GM23248 (cell line): ENCODE data around the gene MAML3. TPM values are rescaled to one million over a fixed set of nuclear protein-coding genes. Genes with fewer than 3 reads are reported as not detected.
A peak's percentile ranks its signal among the peaks of the same experiment; 100 is the strongest.

ENCODE experiments used
- DNase-seq: peaks from one replicate; pipeline ENCODE4 v3.0.0-alpha.2; 2015
- H2AFZ ChIP-seq: fragments of 200-600 bp; sonication (generic); 2 replicates; pipeline ENCODE4 v1.6.1; 2016; ENCODE audit warnings: antibody characterized with exemption
- H3F3A ChIP-seq: fragments of 200-600 bp; sonication (generic); 2 replicates; pipeline ENCODE4 v1.6.1; 2016; ENCODE audit warnings: mild to moderate bottlenecking, antibody characterized with exemption, mixed run types; ENCODE audit not compliant: insufficient read depth
- H3K27ac ChIP-seq: fragments of 200-600 bp; sonication (generic); 2 replicates; pipeline ENCODE4 v1.5.1; 2016; ENCODE audit warnings: mild to moderate bottlenecking
- H3K27me3 ChIP-seq: fragments of 200-600 bp; sonication (generic); replicated peaks from 2 replicates; pipeline ENCODE4 v1.6.1; 2016; ENCODE audit warnings: mild to moderate bottlenecking; ENCODE audit not compliant: insufficient read depth
- H3K36me3 ChIP-seq: fragments of 200-600 bp; sonication (generic); 2 replicates; pipeline ENCODE4 v1.6.1; 2016; ENCODE audit warnings: low read depth, mild to moderate bottlenecking
- H3K4me1 ChIP-seq: fragments of 200-600 bp; sonication (generic); 2 replicates; pipeline ENCODE4 v1.6.1; 2016; ENCODE audit warnings: mild to moderate bottlenecking; ENCODE audit not compliant: insufficient read depth
- H3K4me2 ChIP-seq: fragments of 200-600 bp; sonication (generic); one replicate; pipeline ENCODE4 v1.6.1; 2016; ENCODE audit warnings: mild to moderate bottlenecking; ENCODE audit not compliant: unreplicated experiment
- H3K4me3 ChIP-seq: fragments of 200-600 bp; sonication (generic); 2 replicates; pipeline ENCODE4 v1.5.1; 2016; ENCODE audit warnings: mild to moderate bottlenecking
- H3K79me2 ChIP-seq: fragments of 200-600 bp; sonication (generic); 2 replicates; pipeline ENCODE4 v1.6.1; 2016; ENCODE audit warnings: mild to moderate bottlenecking; ENCODE audit not compliant: insufficient read depth
- H3K9ac ChIP-seq: fragments of 200-600 bp; sonication (generic); 2 replicates; pipeline ENCODE4 v1.6.1; 2016; ENCODE audit warnings: mild to moderate bottlenecking
- H3K9me2 ChIP-seq: fragments of 200-600 bp; sonication (generic); 2 replicates; pipeline ENCODE4 v1.6.1; 2016; ENCODE audit warnings: mixed run types, mild to moderate bottlenecking, moderate library complexity; ENCODE audit not compliant: insufficient read depth
- H3K9me3 ChIP-seq: fragments of 200-600 bp; sonication (generic); one replicate; pipeline ENCODE4 v1.6.1; 2017; ENCODE audit warnings: low read depth
- H4K20me1 ChIP-seq: fragments of 200-600 bp; sonication (generic); 2 replicates; pipeline ENCODE4 v1.6.0; 2016; ENCODE audit not compliant: insufficient read depth
- EZH2 ChIP-seq: fragments of 200-600 bp; sonication (generic); IDR thresholded peaks from 2 replicates; pipeline ENCODE4 v1.6.1; 2018; ENCODE audit warnings: antibody characterized with exemption, mild to moderate bottlenecking; ENCODE audit not compliant: insufficient read depth, poor library complexity, severe bottlenecking
- EZH2phosphoT487 ChIP-seq: fragments of 200-600 bp; sonication (generic); IDR thresholded peaks from 2 replicates; pipeline ENCODE4 v1.6.1; 2018; ENCODE audit warnings: antibody characterized with exemption, moderate library complexity, mild to moderate bottlenecking, low read depth; ENCODE audit not compliant: insufficient read depth
- WGBS, 2 experiments: methylation state at CpG; one replicate each; pipeline ENCODE4 v1.1.6; 2015 to 2017; ENCODE audit warnings: low lambda C conversion rate in 2 of 2, low coverage in 1 of 2; ENCODE audit errors: missing lambda C conversion rate in 2 of 2; 5-methylcytosine and 5-hydroxymethylcytosine counted together
- in situ Hi-C: fragments of 300-500 bp; cut with MboI; formaldehyde crosslinking; loops from 2 replicates; pipeline ENCODE4 v1.15.0; 2020
- polyA plus RNA-seq: library from polyadenylated mRNA; unstranded; fragments of >200 nt; fragmentation: Nextera tagmentation; extraction: Ambion mirVana; gene quantifications from 2 replicates; pipeline ENCODE4 v1.2.1, GENCODE V29; 2016
- total RNA-seq: library from RNA; depleted of rRNA; stranded (reverse); fragments of >200 nt; shearing (Covaris generic); gene quantifications from 2 replicates; pipeline ENCODE4 v1.2.3, GENCODE V29; 2014

Gene MAML3
- total and polyA plus RNA-seq, 2 experiments from 2014 or later = 0.96 to 1.5 TPM

DNA sequence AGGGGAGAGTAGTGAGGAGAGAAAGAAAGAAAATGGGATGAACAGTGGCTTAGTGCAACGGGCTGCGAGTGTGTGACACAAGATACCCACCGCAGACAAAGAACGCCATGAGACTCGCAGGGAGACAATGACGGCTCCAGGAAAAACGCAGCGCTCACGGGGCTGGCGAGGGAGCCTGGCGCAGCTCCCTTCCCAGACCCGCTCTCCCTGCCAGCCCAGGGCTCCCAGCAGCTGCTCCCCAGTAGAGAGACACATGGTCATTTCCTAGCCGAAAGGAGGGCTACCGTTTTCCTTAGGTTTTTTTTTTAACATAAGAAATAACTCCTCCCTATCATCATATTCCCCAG is 149.5 kb downstream of the MAML3 start:
- H2AFZ ChIP-seq = peak overlapping the region; percentile 95
- H3K79me2 ChIP-seq = no peaks in the 10 kb centered on the region
- H3K4me2 ChIP-seq = peak overlapping the region; percentile 89
- H3K4me1 ChIP-seq = peaks cover 5% of the 10 kb centered on the region; the same call in 1 of the 2 replicates
- H3K9ac ChIP-seq = peak overlapping the region; percentile 78
- no peaks in the 10 kb centered on the region for H3K27me3 ChIP-seq
- WGBS, 2 experiments = 2 to 3% methylated on average over 14 of the region's 14 CpGs
- H3K4me3 ChIP-seq = peak overlapping the region; percentile 77
- H3F3A ChIP-seq = 0 out of 2 replicates have a peak, but pooled peaks cover 9% of the 10 kb centered on the region
- DNase-seq = peak; percentile 86
- peak overlapping the region; percentile 38; the same call in 1 of the 2 replicates for H3K27ac ChIP-seq
- no peaks in the 10 kb centered on the region; the same call in 1 of the 2 replicates for H3K9me2 ChIP-seq
- no peaks in the 10 kb centered on the region for H3K36me3 ChIP-seq
- TF ChIP-seq EZH2phosphoT487 (no peak), EZH2 (no peak)
- no peaks in the 10 kb centered on the region for H3K9me3 ChIP-seq
- in situ Hi-C loops = no loop called here
- no peaks in the 10 kb centered on the region for H4K20me1 ChIP-seq

DNA sequence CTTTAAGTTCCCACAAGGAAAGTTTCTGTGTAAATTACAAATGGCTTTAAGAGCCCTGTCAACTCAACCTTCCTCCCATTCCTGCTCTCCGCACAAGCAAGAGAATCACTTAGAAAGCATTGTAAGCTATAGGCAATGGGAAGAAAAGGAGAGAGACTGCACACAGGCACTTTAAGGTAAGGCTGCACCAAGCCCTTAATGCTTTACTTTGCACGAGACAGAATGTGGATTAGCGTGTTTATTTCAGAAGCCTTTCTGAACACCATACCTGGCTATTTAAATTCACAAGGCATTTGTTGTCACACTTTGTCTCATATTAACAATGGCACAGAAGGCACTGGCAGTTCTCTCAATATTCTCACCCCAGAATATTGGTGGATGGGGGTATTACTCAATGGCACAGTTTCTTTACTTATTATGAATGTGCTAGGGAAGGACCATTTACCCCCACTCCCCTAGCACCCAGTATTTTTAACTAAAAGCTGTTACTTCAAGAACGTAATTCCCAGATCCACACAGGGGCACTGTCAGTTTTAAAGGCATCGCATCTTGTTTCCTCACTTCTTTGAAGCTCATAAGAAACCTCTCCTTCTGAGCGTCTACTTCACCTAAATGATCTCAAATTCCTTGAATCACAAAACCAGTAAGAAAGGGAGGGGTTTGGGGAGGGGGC is 150.0 kb downstream of the MAML3 start:
- Histone ChIP-seq H3K4me3 (peak overlapping the region; percentile 77), H3K4me1 (peaks cover 5% of the 10 kb centered on the region; the same call in 1 of the 2 replicates)
- no peak for DNase-seq

DNA sequence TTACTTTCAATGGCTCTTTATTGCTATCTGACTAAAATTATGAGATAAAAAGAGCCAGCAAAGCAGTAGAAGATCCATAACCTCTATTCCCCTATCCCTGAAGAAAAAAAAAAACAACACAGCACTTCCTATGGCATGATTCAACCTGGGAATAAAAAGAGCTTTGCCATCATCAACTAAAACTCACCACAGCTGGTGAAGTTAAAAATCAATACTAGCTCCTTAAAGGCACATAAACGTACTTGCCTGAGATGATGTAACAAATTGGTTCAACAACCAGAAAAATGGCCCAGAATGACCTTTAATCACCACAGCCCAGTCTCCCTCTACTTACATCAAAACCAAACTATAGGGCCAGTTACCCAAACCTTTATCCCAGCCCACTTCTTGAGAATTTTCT is 153.8 kb downstream of the MAML3 start:
- H3K27me3 ChIP-seq = no peaks in the 10 kb centered on the region
- no peak overlapping the region for H2AFZ ChIP-seq
- no peak for DNase-seq
- no peak overlapping the region for H3K4me3 ChIP-seq
- peaks cover 3% of the 10 kb centered on the region; the same call in 1 of the 2 replicates for H3K36me3 ChIP-seq
- 0 out of 2 replicates have a peak, but pooled peaks cover 6% of the 10 kb centered on the region for H3F3A ChIP-seq
- H3K4me2 ChIP-seq = no peak overlapping the region
- WGBS, 2 experiments = 68 to 71% methylated on average over 1 of the region's 1 CpG
- no peaks in the 10 kb centered on the region for H3K9me3 ChIP-seq
- H4K20me1 ChIP-seq = no peaks in the 10 kb centered on the region
- H3K4me1 ChIP-seq = peaks cover 5% of the 10 kb centered on the region; the same call in 1 of the 2 replicates
- no peaks in the 10 kb centered on the region for H3K79me2 ChIP-seq
- TF ChIP-seq EZH2phosphoT487 (no peak), EZH2 (no peak)
- no peaks in the 10 kb centered on the region; the same call in 1 of the 2 replicates for H3K9me2 ChIP-seq
- no peak overlapping the region for H3K9ac ChIP-seq
- no peak overlapping the region for H3K27ac ChIP-seq
- in situ Hi-C loops = no loop called here

More for the DNA sequence above, 150.0 kb downstream of the MAML3 start:
- TF ChIP-seq EZH2phosphoT487 (no peak), EZH2 (no peak)
- no peaks in the 10 kb centered on the region for H3K9me3 ChIP-seq
- in situ Hi-C loops = no loop called here
- H3F3A ChIP-seq = 0 out of 2 replicates have a peak, but pooled peaks cover 9% of the 10 kb centered on the region
- peak overlapping the region; percentile 89 for H3K4me2 ChIP-seq
- no peaks in the 10 kb centered on the region; the same call in 1 of the 2 replicates for H3K9me2 ChIP-seq
- peak overlapping the region; percentile 78 for H3K9ac ChIP-seq
- H2AFZ ChIP-seq = peak overlapping the region; percentile 95
- H4K20me1 ChIP-seq = no peaks in the 10 kb centered on the region
- H3K79me2 ChIP-seq = no peaks in the 10 kb centered on the region
- no peaks in the 10 kb centered on the region for H3K27me3 ChIP-seq
- H3K36me3 ChIP-seq = no peaks in the 10 kb centered on the region
- 36 to 41% methylated on average over 6 of the region's 6 CpGs for WGBS, 2 experiments
- H3K27ac ChIP-seq = peak overlapping the region; percentile 38; the same call in 1 of the 2 replicates

DNA sequence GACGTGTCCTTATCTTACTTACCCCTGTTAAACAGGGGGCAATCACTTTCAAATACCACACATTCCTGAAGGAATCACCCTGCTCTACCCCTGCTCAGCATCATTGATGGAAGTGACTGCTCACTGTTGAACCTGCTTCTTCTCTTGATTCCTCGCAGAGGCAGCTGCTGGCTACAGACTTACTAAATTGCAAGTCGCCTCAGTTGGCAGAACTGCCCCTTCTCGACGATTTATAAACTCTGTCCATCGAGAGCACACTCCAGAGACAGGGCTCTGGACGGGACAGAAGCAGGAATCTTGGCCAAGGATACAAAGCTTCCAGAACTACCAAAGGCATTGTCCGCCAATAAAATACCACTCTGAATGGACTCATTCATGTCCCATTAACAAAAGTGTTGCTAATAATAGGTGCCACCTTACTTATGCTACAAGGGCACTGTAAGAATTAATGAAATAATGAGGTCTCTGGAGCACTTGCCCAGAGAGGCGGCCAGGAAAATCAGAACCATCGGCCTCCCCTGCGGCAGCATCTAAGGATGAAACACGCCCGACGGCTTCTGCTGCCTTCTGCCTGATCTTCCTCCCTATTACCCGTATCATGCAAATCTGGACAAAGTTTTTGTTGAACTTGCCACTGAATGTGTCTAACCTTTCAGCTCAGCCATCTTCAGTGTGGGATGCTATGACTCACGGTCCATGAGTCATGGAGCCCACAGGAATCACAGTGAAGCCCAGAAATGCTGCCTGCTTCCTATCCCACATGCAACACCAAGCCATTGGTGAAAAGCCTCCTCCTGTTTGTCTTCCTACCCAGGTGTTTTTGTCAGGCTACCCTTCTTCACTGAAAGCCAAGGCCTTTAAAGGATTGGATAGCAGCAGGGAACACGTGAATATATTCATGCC is 164.9 kb downstream of the MAML3 start:
- no peaks in the 10 kb centered on the region for H3K27me3 ChIP-seq
- 50 to 53% methylated on average over 17 of the region's 17 CpGs for WGBS, 2 experiments
- in situ Hi-C loops = no loop called here
- peak overlapping the region; percentile 71 for H3K4me2 ChIP-seq
- no peaks in the 10 kb centered on the region for H3K9me2 ChIP-seq
- H3K4me3 ChIP-seq = no peak overlapping the region
- H3K27ac ChIP-seq = no peak overlapping the region
- H3K79me2 ChIP-seq = no peaks in the 10 kb centered on the region
- no peak for TF ChIP-seq EZH2
- TF ChIP-seq EZH2phosphoT487 = no peak
- peaks cover 12% of the 10 kb centered on the region for H3K4me1 ChIP-seq
- H3K36me3 ChIP-seq = no peaks in the 10 kb centered on the region
- H3K9ac ChIP-seq = no peak overlapping the region
- H4K20me1 ChIP-seq = no peaks in the 10 kb centered on the region
- H2AFZ ChIP-seq = peak overlapping the region; percentile 52; the same call in 1 of the 2 replicates
- peak; percentile 96 for DNase-seq
- peaks cover 11% of the 10 kb centered on the region; the same call in 1 of the 2 replicates for H3F3A ChIP-seq
- H3K9me3 ChIP-seq = no peaks in the 10 kb centered on the region
